B cell (primary cell): Measurements from ENCODE around the gene ZNF608. TPM values are rescaled to one million over a fixed set of nuclear protein-coding genes. Genes with fewer than 3 reads are reported as not detected.

Experiments used
- ATAC-seq: fragments of 200-7000 bp; cut with Tn5 transposase; one replicate; pipeline ENCODE4 v1.10.0; 2021; ENCODE audit warnings: low read depth, mild to moderate bottlenecking, moderate number of reproducible peaks, moderate library complexity
- CTCF ChIA-PET: fragments of 350-600 bp; sonication (Branson Sonifier 250); formaldehyde crosslinking; loops from one replicate; lab custom pipeline; 2021; ENCODE audit warnings: antibody characterized with exemption, inconsistent platforms; lab: Charles Lee
- POLR2A ChIA-PET: fragments of 350-600 bp; sonication (Branson Sonifier 250); formaldehyde crosslinking; loops from one replicate; lab custom pipeline; 2021; ENCODE audit warnings: antibody characterized with exemption; lab: Charles Lee
- DNase-seq: peaks from one replicate; pipeline ENCODE4 v3.0.0; 2013
- H2AFZ ChIP-seq: 2 replicates; pipeline ENCODE4 v1.6.1; 2012; ENCODE audit warnings: mild to moderate bottlenecking, low read depth, low read length; ENCODE audit not compliant: insufficient read depth, poor library complexity, severe bottlenecking
- H3K27ac ChIP-seq, 2 donors: 1 replicate in 1 of 2; 2 replicates in 1 of 2; pipeline ENCODE4 v1.5.1; 2012 to 2013; ENCODE audit warnings: low read length in 2 of 2, mild to moderate bottlenecking in 2 of 2, moderate library complexity in 1 of 2
- H3K27me3 ChIP-seq, 4 experiments: fragments of 200-600 bp in 1 of 4; sonication (generic) in 1 of 4; replicated peaks in 1 of 4; 1 replicate in 2 of 4; 2 replicates in 2 of 4; pipeline versions ENCODE4 v1.6.1 to v1.7.0; 2013 to 2016; ENCODE audit warnings: low read length in 3 of 4, mild to moderate bottlenecking in 2 of 4, mixed read lengths in 1 of 4, moderate library complexity in 1 of 4; ENCODE audit not compliant: insufficient read depth in 4 of 4, control insufficient read depth in 3 of 4; ENCODE audit errors: control extremely low read depth in 1 of 4
- H3K36me3 ChIP-seq, 2 experiments: replicated peaks in 1 of 2; 1 replicate in 1 of 2; 2 replicates in 1 of 2; pipeline versions ENCODE4 v1.6.1 to v1.7.1; 2013; ENCODE audit warnings: low read length in 1 of 2; ENCODE audit not compliant: insufficient read depth in 2 of 2, control insufficient read depth in 1 of 2; ENCODE audit errors: control extremely low read depth in 1 of 2, extremely low read depth in 1 of 2
- H3K4me1 ChIP-seq, 2 donors: fragments of 200-600 bp in 1 of 2; sonication (generic) in 1 of 2; 1 replicate in 1 of 2; 2 replicates in 1 of 2; pipeline versions ENCODE4 v1.5.1 to v1.6.1; 2013 to 2017; ENCODE audit warnings: low read length in 2 of 2; ENCODE audit not compliant: control insufficient read depth in 2 of 2, insufficient read depth in 2 of 2
- H3K4me2 ChIP-seq: replicated peaks from 2 replicates; pipeline ENCODE3; 2012; ENCODE audit warnings: mild to moderate bottlenecking, low read depth, low read length; ENCODE audit not compliant: poor library complexity, severe bottlenecking
- H3K4me3 ChIP-seq, 5 experiments: fragments of 200-600 bp in 1 of 5; sonication (generic) in 1 of 5; 1 replicate in 3 of 5; 2 replicates in 2 of 5; pipeline versions ENCODE4 v1.5.1 to v1.7.0; 2011 to 2016; ENCODE audit warnings: low read length in 4 of 5, mild to moderate bottlenecking in 4 of 5, low read depth in 2 of 5, control low read depth in 1 of 5, moderate library complexity in 1 of 5; ENCODE audit not compliant: insufficient read depth in 1 of 5; ENCODE audit errors: control extremely low read depth in 1 of 5, extremely low read depth in 1 of 5
- H3K79me2 ChIP-seq: fragments of 200-600 bp; sonication (generic); one replicate; pipeline ENCODE4 v1.6.0; 2016; ENCODE audit warnings: low read length; ENCODE audit not compliant: control insufficient read depth, insufficient read depth
- H3K9ac ChIP-seq: fragments of 200-600 bp; sonication (generic); 2 replicates; pipeline ENCODE4 v1.6.1; 2017; ENCODE audit warnings: mild to moderate bottlenecking, low read length, moderate library complexity
- H3K9me3 ChIP-seq, 3 donors: one replicate each; pipeline versions ENCODE4 v1.6.1 to v1.7.1; 2013; ENCODE audit warnings: low read length in 2 of 3; ENCODE audit not compliant: control insufficient read depth in 2 of 3, insufficient read depth in 1 of 3; ENCODE audit errors: control extremely low read depth in 1 of 3
- H4K20me1 ChIP-seq: 2 replicates; pipeline ENCODE4 v1.6.0; 2012; ENCODE audit warnings: mild to moderate bottlenecking, low read length; ENCODE audit not compliant: insufficient read depth, control insufficient read depth, poor library complexity, severe bottlenecking
- H3K27ac Mint-ChIP-seq: one replicate; pipeline ENCODE4 v1.8.0; 2021; ENCODE audit warnings: mixed read lengths
- H3K27me3 Mint-ChIP-seq: one replicate; pipeline ENCODE4 v1.8.0; 2021; ENCODE audit warnings: mixed read lengths
- H3K4me1 Mint-ChIP-seq: one replicate; pipeline ENCODE4 v1.8.0; 2021; ENCODE audit warnings: mixed read lengths
- H3K4me3 Mint-ChIP-seq: one replicate; pipeline ENCODE4 v1.8.0; 2021; ENCODE audit warnings: mixed read lengths
- H3K9me3 Mint-ChIP-seq: one replicate; pipeline ENCODE4 v1.8.0; 2022; ENCODE audit warnings: mixed read lengths; ENCODE audit not compliant: insufficient read depth
- EZH2 ChIP-seq: IDR thresholded peaks from 2 replicates; pipeline ENCODE4 v1.6.1; 2012; ENCODE audit warnings: borderline replicate concordance, low read depth, mild to moderate bottlenecking, moderate library complexity, low read length; ENCODE audit not compliant: insufficient read depth, poor library complexity, severe bottlenecking
- WGBS: methylation state at CpG from one replicate; pipeline ENCODE4 v1.1.5; 2013; ENCODE audit warnings: missing lambda C conversion rate; ENCODE audit not compliant: insufficient coverage; 5-methylcytosine and 5-hydroxymethylcytosine counted together
- intact Hi-C: fragments of 100-400 bp; cut with micrococcal nuclease; formaldehyde crosslinking; loops from one replicate; pipeline ENCODE4 v1.10.0; 2022
- polyA plus RNA-seq: library from polyadenylated mRNA; depleted of rRNA; stranded (reverse); fragments of >200 nt; gene quantifications from 2 replicates; pipeline ENCODE4 v1.2.3, GENCODE V29; 2012
- total RNA-seq, 2 donors: library from RNA; stranded (reverse); fragments of 120-200 nt in 1 of 2; gene quantifications; 1 replicate in 1 of 2; 2 replicates in 1 of 2; pipeline versions ENCODE4 v1.2.3 to v1.2.4, GENCODE V29; 2013 to 2022
- TF ChIP-seq, protein P1 (sequence below): fragments of 200-600 bp; IDR thresholded peaks from one replicate; pipeline ENCODE4 v1.8.0; 2022; ENCODE audit warnings: antibody characterized with exemption, mild to moderate bottlenecking

The ZNF608 gene
- total and polyA plus RNA-seq, 2 donors (not counting 1 experiment from before 2014, with no cell fraction given): 8.5 to 17.4 TPM

DNA sequence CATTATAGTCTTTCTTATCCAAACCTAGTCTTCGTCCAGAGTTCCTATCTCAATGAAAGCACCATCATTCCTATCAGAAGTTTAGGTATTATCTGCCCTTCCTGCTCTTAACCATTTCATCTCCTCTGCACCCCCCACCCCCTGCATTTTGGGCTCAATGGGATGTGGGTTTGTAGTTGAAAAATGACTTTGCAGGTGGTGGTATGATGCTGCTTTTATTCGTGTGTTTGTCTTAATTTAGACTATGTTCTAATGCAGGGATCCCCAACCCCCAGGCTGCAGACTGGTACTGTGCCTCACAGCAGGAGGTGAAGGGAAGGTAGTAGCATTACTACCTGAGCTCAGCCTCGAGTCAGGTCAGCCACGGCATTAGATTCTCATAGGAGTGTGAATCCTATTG, 49.4 kb upstream of the ZNF608 start:
- no peak for DNase-seq
- Histone ChIP-seq H4K20me1 (no peaks in the 10 kb centered on the region), H3K9me3 (peaks cover 0 to 4% (median 0%) of the 10 kb centered on the region in 3 donors), H3K36me3 (no peaks in the 10 kb centered on the region), H3K4me3 (no peak overlapping the region), H3K27me3 (no peaks in the 10 kb centered on the region), H2AFZ (no peak overlapping the region), H3K79me2 (no peaks in the 10 kb centered on the region), H3K9ac (no peak overlapping the region), H3K4me2 (no peak overlapping the region), H3K27ac (no peak overlapping the region), H3K4me1 (no peaks in the 10 kb centered on the region)
- POLR2A ChIA-PET: no interaction called here
- intact Hi-C loops: no loop called here
- 67% methylated on average over 3 of the region's 4 CpGs for WGBS
- TF ChIP-seq, protein P1, sequence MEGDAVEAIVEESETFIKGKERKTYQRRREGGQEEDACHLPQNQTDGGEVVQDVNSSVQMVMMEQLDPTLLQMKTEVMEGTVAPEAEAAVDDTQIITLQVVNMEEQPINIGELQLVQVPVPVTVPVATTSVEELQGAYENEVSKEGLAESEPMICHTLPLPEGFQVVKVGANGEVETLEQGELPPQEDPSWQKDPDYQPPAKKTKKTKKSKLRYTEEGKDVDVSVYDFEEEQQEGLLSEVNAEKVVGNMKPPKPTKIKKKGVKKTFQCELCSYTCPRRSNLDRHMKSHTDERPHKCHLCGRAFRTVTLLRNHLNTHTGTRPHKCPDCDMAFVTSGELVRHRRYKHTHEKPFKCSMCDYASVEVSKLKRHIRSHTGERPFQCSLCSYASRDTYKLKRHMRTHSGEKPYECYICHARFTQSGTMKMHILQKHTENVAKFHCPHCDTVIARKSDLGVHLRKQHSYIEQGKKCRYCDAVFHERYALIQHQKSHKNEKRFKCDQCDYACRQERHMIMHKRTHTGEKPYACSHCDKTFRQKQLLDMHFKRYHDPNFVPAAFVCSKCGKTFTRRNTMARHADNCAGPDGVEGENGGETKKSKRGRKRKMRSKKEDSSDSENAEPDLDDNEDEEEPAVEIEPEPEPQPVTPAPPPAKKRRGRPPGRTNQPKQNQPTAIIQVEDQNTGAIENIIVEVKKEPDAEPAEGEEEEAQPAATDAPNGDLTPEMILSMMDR: no peak
- no peak for TF ChIP-seq EZH2
- no peak for ATAC-seq
- H3K4me3 Mint-ChIP-seq: no peak overlapping the region
- H3K9me3 Mint-ChIP-seq: no peaks in the 10 kb centered on the region
- no peaks in the 10 kb centered on the region for H3K27me3 Mint-ChIP-seq
- H3K4me1 Mint-ChIP-seq: peaks cover 6% of the 10 kb centered on the region
- CTCF ChIA-PET: no interaction called here
- H3K27ac Mint-ChIP-seq: no peak overlapping the region

DNA sequence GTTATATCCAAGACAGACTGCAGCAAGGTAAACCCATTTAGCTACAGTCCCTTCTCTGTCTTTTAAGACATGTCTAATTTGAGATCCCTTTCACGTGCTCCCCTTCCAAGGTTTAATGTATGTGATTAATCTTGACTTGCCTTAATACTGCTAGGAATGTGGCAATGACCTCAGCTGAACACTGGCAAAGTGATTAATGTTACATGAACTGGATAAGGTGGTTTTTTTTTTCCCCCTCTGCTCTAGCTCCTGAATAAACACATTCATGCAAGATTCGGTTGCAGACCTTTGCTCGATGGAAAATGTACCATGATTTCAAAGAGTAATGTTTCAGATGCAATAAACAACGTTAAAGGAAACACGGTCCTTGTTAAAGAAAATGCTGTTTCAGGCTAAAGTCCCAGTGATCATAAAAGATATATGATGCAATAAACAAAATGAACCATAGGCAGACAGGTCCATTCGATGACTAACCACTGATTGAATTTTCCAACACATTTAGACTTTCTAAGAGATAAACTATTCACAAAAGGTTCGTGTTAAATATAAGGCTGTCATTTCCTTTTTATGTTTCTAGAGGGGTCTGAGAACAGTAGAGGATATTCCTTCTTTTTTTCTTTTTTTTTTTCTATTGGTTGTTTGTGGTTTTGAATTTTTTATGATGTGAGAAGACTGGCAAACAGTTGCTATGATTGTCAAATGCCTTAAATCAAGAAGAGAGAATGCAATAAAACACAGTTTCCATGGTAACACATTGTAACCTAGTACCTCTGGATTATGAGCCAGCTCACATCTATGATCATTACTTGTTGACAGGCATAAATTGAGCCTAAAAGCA, 44.7 kb upstream of the ZNF608 start:
- TF ChIP-seq, protein P1: no peak
- no peak for TF ChIP-seq EZH2
- Histone ChIP-seq H3K36me3 (no peaks in the 10 kb centered on the region), H3K4me3 (no peak overlapping the region), H3K27ac (no peak overlapping the region), H3K9me3 (peaks cover 0 to 4% (median 0%) of the 10 kb centered on the region in 3 donors), H3K4me1 (no peaks in the 10 kb centered on the region), H3K4me2 (no peak overlapping the region), H4K20me1 (no peaks in the 10 kb centered on the region), H2AFZ (no peak overlapping the region), H3K9ac (no peak overlapping the region), H3K27me3 (no peaks in the 10 kb centered on the region), H3K79me2 (no peaks in the 10 kb centered on the region)
- intact Hi-C loops: no loop called here
- ATAC-seq: no peak
- no peak overlapping the region for H3K4me3 Mint-ChIP-seq
- no peaks in the 10 kb centered on the region for H3K27me3 Mint-ChIP-seq
- ChIA-PET POLR2A (no interaction called here), CTCF (no interaction called here)
- H3K27ac Mint-ChIP-seq: no peak overlapping the region
- H3K4me1 Mint-ChIP-seq: peaks cover 6% of the 10 kb centered on the region
- no peaks in the 10 kb centered on the region for H3K9me3 Mint-ChIP-seq
- WGBS: no CpG with 5 or more reads among the region's 7 CpGs
- no peak for DNase-seq
